HG02571 (cell line): ENCODE measurements around the gene RAD51B.

Source experiments
- ATAC-seq: cut with Tn5 transposase; IDR thresholded peaks from one replicate; pipeline ENCODE4 v1.9.1; 2021; ENCODE audit warnings: mild to moderate bottlenecking, moderate library complexity; ENCODE audit not compliant: unreplicated experiment

The RAD51B gene

GRCh38 chr14:68446243-68447040 is 626.9 kb downstream of the RAD51B start:
- no peak for ATAC-seq

GRCh38 chr14:68447581-68448251 is 628.1 kb downstream of the RAD51B start:
- ATAC-seq, result no peak

GRCh38 chr14:68448252-68448902 is 628.8 kb downstream of the RAD51B start:
- no peak for ATAC-seq

DNA sequence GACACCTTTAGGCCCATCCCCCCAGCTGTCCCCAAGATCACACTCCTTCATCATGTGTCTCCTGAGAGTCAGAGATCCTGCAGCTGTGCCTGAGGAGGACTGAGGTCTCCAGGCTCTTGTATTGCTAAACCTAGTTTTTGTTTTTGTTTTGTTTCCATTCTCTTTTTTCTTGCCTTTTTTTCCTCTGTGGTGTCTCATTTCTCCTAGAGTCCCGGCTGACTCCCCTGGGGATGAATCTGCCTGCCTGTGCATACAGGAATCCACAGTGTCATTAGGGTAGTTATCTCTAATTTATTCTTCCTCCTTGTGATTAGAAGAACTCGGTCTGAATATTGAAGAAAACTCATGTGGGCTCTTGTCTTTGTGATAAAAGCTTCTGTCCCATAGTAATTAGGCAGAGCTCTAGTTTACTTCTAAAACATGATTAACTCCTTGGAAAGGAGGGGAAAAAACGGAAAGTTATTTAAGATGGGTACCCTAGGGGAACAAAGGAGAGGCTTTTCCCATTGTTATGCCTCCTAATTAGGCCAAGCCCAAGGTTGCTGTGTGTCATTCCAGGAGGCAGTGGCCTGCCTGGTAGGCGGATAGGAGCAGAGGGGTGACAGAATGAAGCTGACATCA is 630.1 kb downstream of the RAD51B start:
- ATAC-seq, result no peak

DNA sequence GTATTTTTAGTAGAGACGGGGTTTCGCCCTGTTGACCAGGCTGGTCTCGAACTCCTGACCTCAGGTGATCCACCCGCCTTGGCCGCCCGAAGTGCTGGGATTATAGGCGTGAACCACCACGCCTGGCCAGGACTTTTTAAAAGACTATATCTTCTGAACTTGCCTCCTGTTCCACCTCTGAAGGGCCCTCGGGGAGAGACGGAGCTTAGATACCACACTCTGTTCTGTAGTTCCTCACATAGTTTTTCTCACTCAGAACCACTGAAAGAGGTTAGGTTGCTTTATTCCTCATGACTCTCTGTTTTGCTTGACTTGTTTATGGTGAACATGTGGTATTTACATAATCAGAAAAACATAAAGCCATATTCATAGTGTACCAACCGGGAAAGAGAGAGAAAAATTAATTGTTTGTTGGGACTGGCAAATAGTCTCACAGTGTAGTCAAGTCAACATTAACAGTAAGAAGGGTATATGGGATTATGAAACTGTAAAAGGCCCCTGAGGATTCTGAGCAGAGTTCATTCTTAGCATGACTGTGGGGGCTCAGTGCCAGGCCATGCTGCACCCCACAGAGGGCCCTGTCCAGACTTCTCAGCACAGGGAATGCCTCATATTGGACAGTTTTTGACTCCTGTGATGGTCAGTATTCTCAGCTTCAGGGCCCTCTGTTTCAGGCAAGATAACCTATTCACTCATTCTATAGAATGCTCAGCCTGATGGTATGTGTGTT is 631.0 kb downstream of the RAD51B start:
- ATAC-seq, result no peak

- no peak for ATAC-seq
Measured at GRCh38 chr14:68451696-68452373, 632.3 kb downstream of the RAD51B start.

DNA sequence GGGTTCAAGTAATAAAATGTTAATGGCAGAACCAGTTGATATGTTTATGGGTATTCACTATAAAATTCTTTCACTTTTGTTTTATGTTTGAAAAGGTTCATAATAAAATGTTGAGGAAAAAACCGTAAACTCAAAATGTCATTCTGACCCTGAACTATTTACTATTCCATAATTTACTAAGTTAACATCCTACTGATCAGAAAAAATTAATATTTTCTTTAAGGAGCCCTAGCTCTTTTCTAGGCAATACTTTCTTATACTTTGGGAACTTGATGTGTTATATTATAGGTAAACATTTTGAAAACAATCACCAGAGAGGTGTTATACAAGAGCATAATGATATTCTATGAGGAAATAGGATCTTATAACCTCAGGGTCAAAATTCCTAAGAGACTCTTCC is 638.7 kb downstream of the RAD51B start:
- no peak for ATAC-seq

DNA sequence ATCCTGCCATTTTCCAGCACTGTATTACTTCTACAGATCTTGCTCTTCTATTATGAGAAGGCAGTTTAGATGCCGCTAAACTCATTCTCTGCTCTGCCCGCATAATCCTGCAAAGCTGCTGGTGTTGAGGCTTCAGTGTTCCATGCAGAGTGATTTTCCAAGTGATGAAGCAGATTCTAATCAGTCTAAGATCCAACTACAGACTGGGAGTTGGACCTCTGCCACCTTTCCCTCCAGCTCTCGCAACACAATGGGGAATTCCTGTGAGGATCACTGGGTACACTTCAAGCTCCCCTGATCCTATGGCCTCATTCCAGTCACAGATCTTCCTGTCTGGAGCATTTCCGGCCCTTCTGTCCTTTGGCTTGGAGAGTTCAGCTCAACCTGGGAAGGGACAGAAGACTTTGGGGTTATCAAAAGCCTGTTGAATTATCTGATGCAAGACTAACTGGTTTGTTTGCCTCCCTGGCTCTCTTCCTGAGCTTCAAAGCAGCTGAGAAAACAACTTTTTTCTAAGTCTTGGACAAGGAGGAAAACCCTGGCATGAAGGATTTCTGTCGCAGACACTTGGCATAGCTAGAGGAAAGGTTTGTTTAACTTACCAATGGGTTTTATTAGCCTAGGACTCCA is 639.4 kb downstream of the RAD51B start:
- ATAC-seq, result no peak

DNA sequence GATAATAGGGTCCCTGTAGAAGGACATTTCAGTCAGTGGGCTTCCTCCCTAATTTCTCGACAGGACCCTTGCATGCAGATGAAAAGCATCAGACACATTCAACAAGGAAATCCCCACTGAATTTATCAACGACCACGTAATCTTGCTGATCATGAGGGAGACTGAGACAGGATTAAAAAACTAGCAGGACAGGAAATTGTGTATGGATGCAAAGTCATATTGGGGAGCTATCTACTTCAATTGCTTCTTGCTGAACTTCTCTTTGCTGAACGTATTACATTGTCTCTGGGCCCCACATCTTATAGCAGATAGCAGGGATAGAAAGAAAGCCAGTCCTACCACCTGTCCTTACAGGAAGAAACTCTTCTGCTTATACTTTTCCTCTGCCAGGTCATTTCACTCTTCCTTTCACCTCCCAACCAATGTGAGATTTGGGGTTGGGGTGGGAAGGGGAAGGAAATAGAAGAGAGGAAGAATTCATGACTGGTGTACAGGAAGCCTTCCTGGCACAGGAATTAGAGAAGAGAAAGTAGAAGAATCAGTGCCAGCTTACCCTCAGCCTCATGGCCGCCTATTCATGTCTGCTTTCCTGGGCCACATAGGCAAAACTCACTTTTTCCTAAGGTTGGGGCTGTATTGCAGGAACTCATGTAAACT is 640.0 kb downstream of the RAD51B start:
- no peak for ATAC-seq

- ATAC-seq, result no peak
Measured at GRCh38 chr14:68460541-68460940, 641.0 kb downstream of the RAD51B start.

GRCh38 chr14:68461086-68461485 is 641.5 kb downstream of the RAD51B start:
- no peak for ATAC-seq

DNA sequence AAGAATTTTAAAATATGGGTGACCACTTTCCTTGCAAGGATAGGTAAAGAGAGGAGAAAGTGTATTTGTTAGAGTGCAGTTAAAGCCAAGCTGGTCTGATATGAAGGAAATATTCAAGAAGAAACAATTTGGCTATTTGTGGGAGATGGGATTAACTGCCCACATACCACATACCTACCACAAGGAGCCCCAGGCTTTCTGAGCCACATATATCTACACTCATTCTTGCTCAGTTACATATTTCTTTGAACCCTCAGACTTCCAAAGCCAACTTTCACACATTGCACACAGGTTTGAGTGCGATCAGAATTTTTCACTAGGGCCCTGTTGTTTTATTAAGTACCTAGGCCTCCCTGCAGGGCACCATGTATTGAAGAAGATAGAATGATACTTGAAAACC is 643.1 kb downstream of the RAD51B start:
- no peak for ATAC-seq

- no peak for ATAC-seq
Measured at GRCh38 chr14:68463299-68463698, 643.7 kb downstream of the RAD51B start.

GRCh38 chr14:68463705-68464374 is 644.3 kb downstream of the RAD51B start:
- ATAC-seq, result no peak

GRCh38 chr14:68464711-68465110 is 645.1 kb downstream of the RAD51B start:
- ATAC-seq, result no peak

GRCh38 chr14:68466491-68466977 is 647.0 kb downstream of the RAD51B start:
- ATAC-seq, result no peak

DNA sequence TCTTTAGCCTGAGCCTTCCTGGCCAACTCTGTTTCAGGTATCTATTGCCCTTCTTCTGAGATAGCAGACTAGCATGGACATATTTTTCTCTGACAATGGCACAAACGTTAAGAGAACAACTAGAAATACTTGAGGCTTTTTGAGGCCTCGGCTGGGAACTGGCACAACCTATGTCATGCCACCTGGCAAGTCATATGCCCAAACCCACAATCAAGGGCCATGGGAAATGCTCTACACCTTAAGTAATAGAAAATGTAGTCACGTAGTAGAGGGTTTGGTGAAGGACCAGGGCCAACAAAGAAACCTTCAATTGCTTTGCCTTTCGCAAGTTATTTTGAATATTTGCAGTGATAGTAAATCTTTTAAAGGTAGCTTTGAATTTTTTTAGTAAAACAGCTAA is 647.8 kb downstream of the RAD51B start:
- ATAC-seq, result no peak

- ATAC-seq, result no peak
Measured at GRCh38 chr14:68468437-68469207, 649.0 kb downstream of the RAD51B start.
